Neural cell (in vitro differentiated cells): ENCODE measurements around the gene MMP14. TPM values are rescaled to one million over a fixed set of nuclear protein-coding genes. Genes with fewer than 3 reads are reported as not detected.

Experiments
- H2AFZ ChIP-seq: fragments of 200-600, 300-800 bp; sonication (generic), shearing (Covaris generic); 2 replicates; pipeline ENCODE4 v1.6.0; 2014; ENCODE audit warnings: low read depth, mild to moderate bottlenecking, antibody characterized with exemption, low read length, moderate library complexity
- H3F3A ChIP-seq: fragments of 200-600 bp; shearing (Covaris generic); 2 replicates; pipeline ENCODE4 v1.6.1; 2016; ENCODE audit warnings: mild to moderate bottlenecking, moderate library complexity, mixed read lengths, antibody characterized with exemption, low read length; ENCODE audit not compliant: insufficient read depth, poor library complexity, severe bottlenecking
- H3K27ac ChIP-seq: fragments of 200-600, 300-800 bp; sonication (generic), shearing (Covaris generic); 2 replicates; pipeline ENCODE4 v1.5.1; 2014; ENCODE audit warnings: mild to moderate bottlenecking, low read length, moderate library complexity
- H3K27me3 ChIP-seq: fragments of 300-800, 200-600 bp; sonication (generic), shearing (Covaris generic); 2 replicates; pipeline ENCODE4 v1.6.0; 2014; ENCODE audit warnings: mild to moderate bottlenecking, low read depth, low read length, moderate library complexity; ENCODE audit not compliant: insufficient read depth
- H3K36me3 ChIP-seq: fragments of 300-800, 200-600 bp; sonication (generic), shearing (Covaris generic); 2 replicates; pipeline ENCODE4 v1.5.1; 2014; ENCODE audit warnings: mild to moderate bottlenecking, antibody characterized with exemption, low read length, moderate library complexity; ENCODE audit not compliant: insufficient read depth
- H3K4me2 ChIP-seq: fragments of 300-800, 200-600 bp; sonication (generic), shearing (Covaris generic); 2 replicates; pipeline ENCODE4 v1.6.0; 2014; ENCODE audit warnings: mild to moderate bottlenecking, low read length
- H3K4me3 ChIP-seq: fragments of 300-800, 200-600 bp; sonication (generic), shearing (Covaris generic); 2 replicates; pipeline ENCODE4 v1.5.1; 2014; ENCODE audit warnings: mild to moderate bottlenecking, low read length, moderate library complexity
- H3K79me2 ChIP-seq: fragments of 200-600 bp; shearing (Covaris generic); replicated peaks from 2 replicates; pipeline ENCODE4 v1.6.0; 2014; ENCODE audit warnings: mild to moderate bottlenecking, low read length, moderate library complexity; ENCODE audit not compliant: insufficient read depth
- H3K9ac ChIP-seq: fragments of 300-800, 200-600 bp; sonication (generic), shearing (Covaris generic); 2 replicates; pipeline ENCODE4 v1.6.1; 2016; ENCODE audit warnings: mild to moderate bottlenecking, low read length, mixed read lengths
- H3K9me2 ChIP-seq: fragments of 200-600 bp; shearing (Covaris generic); 2 replicates; pipeline ENCODE4 v1.6.1; 2016; ENCODE audit warnings: mild to moderate bottlenecking, low read length, mixed read lengths; ENCODE audit not compliant: insufficient read depth
- H3K9me3 ChIP-seq: fragments of 200-600, 300-800 bp; sonication (generic), shearing (Covaris generic); 2 replicates; pipeline ENCODE4 v1.6.1; 2016; ENCODE audit warnings: mild to moderate bottlenecking, mixed run types, low read length, moderate library complexity, mixed read lengths
- H4K20me1 ChIP-seq: fragments of 200-600 bp; shearing (Covaris generic); 2 replicates; pipeline ENCODE4 v1.6.1; 2016; ENCODE audit warnings: mild to moderate bottlenecking, mixed run types; ENCODE audit not compliant: insufficient read depth
- EP300 ChIP-seq: fragments of 450-650 bp; conservative IDR thresholded peaks from 2 replicates; pipeline ENCODE4 v1.6.1; 2014; ENCODE audit warnings: antibody characterized with exemption, mild to moderate bottlenecking, moderate library complexity; ENCODE audit not compliant: poor library complexity, severe bottlenecking
- EZH2 ChIP-seq: fragments of 200-600, 300-800 bp; shearing (Covaris generic), sonication (generic); IDR thresholded peaks from 2 replicates; pipeline ENCODE4 v1.6.1; 2014; ENCODE audit warnings: antibody characterized with exemption, low read length, borderline replicate concordance, mild to moderate bottlenecking; ENCODE audit not compliant: insufficient read depth, poor library complexity, severe bottlenecking
- MXI1 ChIP-seq: fragments of 450-650 bp; conservative IDR thresholded peaks from 2 replicates; pipeline ENCODE4 v1.6.1; 2014; ENCODE audit warnings: antibody characterized with exemption, mild to moderate bottlenecking; ENCODE audit not compliant: poor library complexity, severe bottlenecking
- POLR2AphosphoS5 ChIP-seq: IDR thresholded peaks from 2 replicates; pipeline ENCODE4 v1.6.1; 2012
- RAD21 ChIP-seq: fragments of 450-650 bp; conservative IDR thresholded peaks from 2 replicates; pipeline ENCODE4 v1.6.1; 2014; ENCODE audit warnings: antibody characterized with exemption, mild to moderate bottlenecking, moderate library complexity
- SMC3 ChIP-seq: fragments of 450-650 bp; conservative IDR thresholded peaks from 2 replicates; pipeline ENCODE4 v1.6.1; 2014; ENCODE audit warnings: antibody characterized with exemption, mild to moderate bottlenecking, moderate library complexity; ENCODE audit not compliant: poor library complexity
- TAF1 ChIP-seq: IDR thresholded peaks from 2 replicates; pipeline ENCODE4 v1.6.1; 2012; ENCODE audit warnings: low read depth
- polyA plus RNA-seq: library from polyadenylated mRNA; depleted of rRNA; stranded (reverse); fragments of >200 nt; gene quantifications from 2 replicates; pipeline ENCODE4 v1.2.3, GENCODE V29; 2014
- TF ChIP-seq, protein P1 (sequence below): IDR thresholded peaks from 2 replicates; pipeline ENCODE4 v1.6.1; 2012; ENCODE audit warnings: borderline replicate concordance
- TF ChIP-seq, protein P2 (sequence below): fragments of 450-650 bp; IDR thresholded peaks from 2 replicates; pipeline ENCODE4 v1.5.1; 2014; ENCODE audit warnings: antibody characterized with exemption, mild to moderate bottlenecking, moderate library complexity; ENCODE audit not compliant: poor library complexity, severe bottlenecking

The MMP14 gene
- polyA plus RNA-seq, 1 donor from 2014 or later, result 1.5 TPM

DNA sequence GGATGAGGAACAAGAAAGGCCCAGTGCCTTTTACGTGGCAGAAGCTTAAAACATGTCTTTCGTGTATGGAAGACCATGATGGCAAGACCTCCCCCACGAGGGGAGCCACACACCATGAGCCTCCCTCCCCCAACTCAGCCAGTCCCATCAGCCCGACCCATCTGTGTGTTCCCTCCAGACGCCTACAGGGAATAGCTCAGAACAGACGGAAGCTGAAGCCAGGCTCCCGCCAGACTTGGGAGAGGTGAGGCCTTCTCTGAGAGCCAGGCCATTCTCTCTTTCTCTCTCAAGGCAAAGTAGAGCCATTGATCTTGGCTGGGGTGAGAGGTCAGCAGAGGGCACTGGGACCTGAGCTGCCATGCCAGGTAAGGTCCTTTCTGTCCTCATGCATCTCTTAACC lies 56.1 kb downstream of the MMP14 start:
- H2AFZ ChIP-seq, result no peak overlapping the region
- H3K4me2 ChIP-seq, result no peak overlapping the region
- no peak overlapping the region for H3K4me3 ChIP-seq
- TF ChIP-seq EZH2 (no peak), EP300 (no peak), POLR2AphosphoS5 (no peak), MXI1 (no peak), SMC3 (no peak), TAF1 (no peak), RAD21 (no peak)
- TF ChIP-seq, protein P1, sequence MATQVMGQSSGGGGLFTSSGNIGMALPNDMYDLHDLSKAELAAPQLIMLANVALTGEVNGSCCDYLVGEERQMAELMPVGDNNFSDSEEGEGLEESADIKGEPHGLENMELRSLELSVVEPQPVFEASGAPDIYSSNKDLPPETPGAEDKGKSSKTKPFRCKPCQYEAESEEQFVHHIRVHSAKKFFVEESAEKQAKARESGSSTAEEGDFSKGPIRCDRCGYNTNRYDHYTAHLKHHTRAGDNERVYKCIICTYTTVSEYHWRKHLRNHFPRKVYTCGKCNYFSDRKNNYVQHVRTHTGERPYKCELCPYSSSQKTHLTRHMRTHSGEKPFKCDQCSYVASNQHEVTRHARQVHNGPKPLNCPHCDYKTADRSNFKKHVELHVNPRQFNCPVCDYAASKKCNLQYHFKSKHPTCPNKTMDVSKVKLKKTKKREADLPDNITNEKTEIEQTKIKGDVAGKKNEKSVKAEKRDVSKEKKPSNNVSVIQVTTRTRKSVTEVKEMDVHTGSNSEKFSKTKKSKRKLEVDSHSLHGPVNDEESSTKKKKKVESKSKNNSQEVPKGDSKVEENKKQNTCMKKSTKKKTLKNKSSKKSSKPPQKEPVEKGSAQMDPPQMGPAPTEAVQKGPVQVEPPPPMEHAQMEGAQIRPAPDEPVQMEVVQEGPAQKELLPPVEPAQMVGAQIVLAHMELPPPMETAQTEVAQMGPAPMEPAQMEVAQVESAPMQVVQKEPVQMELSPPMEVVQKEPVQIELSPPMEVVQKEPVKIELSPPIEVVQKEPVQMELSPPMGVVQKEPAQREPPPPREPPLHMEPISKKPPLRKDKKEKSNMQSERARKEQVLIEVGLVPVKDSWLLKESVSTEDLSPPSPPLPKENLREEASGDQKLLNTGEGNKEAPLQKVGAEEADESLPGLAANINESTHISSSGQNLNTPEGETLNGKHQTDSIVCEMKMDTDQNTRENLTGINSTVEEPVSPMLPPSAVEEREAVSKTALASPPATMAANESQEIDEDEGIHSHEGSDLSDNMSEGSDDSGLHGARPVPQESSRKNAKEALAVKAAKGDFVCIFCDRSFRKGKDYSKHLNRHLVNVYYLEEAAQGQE, result no peak
- TF ChIP-seq, protein P2, sequence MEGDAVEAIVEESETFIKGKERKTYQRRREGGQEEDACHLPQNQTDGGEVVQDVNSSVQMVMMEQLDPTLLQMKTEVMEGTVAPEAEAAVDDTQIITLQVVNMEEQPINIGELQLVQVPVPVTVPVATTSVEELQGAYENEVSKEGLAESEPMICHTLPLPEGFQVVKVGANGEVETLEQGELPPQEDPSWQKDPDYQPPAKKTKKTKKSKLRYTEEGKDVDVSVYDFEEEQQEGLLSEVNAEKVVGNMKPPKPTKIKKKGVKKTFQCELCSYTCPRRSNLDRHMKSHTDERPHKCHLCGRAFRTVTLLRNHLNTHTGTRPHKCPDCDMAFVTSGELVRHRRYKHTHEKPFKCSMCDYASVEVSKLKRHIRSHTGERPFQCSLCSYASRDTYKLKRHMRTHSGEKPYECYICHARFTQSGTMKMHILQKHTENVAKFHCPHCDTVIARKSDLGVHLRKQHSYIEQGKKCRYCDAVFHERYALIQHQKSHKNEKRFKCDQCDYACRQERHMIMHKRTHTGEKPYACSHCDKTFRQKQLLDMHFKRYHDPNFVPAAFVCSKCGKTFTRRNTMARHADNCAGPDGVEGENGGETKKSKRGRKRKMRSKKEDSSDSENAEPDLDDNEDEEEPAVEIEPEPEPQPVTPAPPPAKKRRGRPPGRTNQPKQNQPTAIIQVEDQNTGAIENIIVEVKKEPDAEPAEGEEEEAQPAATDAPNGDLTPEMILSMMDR, result no peak
- H4K20me1 ChIP-seq, result no peaks in the 10 kb centered on the region
- H3K79me2 ChIP-seq, result no peaks in the 10 kb centered on the region
- H3K9me3 ChIP-seq, result no peaks in the 10 kb centered on the region
- no peaks in the 10 kb centered on the region for H3K9me2 ChIP-seq
- no peak overlapping the region for H3K9ac ChIP-seq
- H3K27me3 ChIP-seq, result no peaks in the 10 kb centered on the region
- no peaks in the 10 kb centered on the region for H3K36me3 ChIP-seq
- H3K27ac ChIP-seq, result no peak overlapping the region
- no peaks in the 10 kb centered on the region for H3F3A ChIP-seq

DNA sequence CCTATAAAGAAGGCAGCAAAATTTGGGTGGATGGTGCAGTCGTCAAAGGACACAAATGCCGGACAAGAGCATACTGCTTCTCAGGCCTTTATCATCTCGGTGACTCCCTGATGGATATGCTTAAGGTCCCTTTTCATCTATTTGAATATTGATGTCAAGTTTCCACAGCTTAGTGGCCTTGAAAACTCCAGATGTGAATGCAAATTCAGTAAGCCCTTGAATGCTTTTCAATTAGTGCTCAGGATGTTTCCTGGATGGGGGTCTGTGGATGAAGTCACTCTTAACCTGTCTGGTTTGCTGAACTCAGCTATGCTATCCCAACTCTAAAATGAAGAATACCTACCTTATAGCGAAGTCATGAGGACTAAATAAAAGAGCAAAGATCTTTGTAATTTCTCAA lies 57.3 kb downstream of the MMP14 start:
- Histone ChIP-seq H3K27me3 (no peaks in the 10 kb centered on the region), H3K4me3 (no peak overlapping the region), H3K36me3 (no peaks in the 10 kb centered on the region), H3K79me2 (no peaks in the 10 kb centered on the region), H3K9ac (no peak overlapping the region), H3K9me3 (no peaks in the 10 kb centered on the region), H4K20me1 (no peaks in the 10 kb centered on the region), H3F3A (no peaks in the 10 kb centered on the region), H2AFZ (no peak overlapping the region), H3K4me2 (no peak overlapping the region), H3K9me2 (no peaks in the 10 kb centered on the region), H3K27ac (no peak overlapping the region)
- no peak for TF ChIP-seq EZH2
- no peak for TF ChIP-seq SMC3
- TF ChIP-seq RAD21, result no peak
- no peak for TF ChIP-seq TAF1
- no peak for TF ChIP-seq EP300
- no peak for TF ChIP-seq MXI1
- TF ChIP-seq, protein P2, result no peak
- TF ChIP-seq, protein P1, result no peak
- TF ChIP-seq POLR2AphosphoS5, result no peak
